Uterus (tissue), 4 donors: ENCODE results near the gene SRGAP1. TPM values are rescaled to one million over a fixed set of nuclear protein-coding genes. Genes with fewer than 3 reads are reported as not detected.

Experiments
- DNase-seq, 2 donors: peaks; one replicate each; pipeline ENCODE4 v3.0.0-alpha.2; 2019 to 2020
- H3K27ac ChIP-seq, 2 donors: fragments of 200-600 bp; sonication (generic); 1 replicate in 1 of 2; 2 replicates in 1 of 2; pipeline ENCODE4 v1.5.1; 2016 to 2018
- H3K27me3 ChIP-seq, 2 donors: fragments of 200-600 bp; sonication (generic); one replicate each; pipeline ENCODE4 v1.5.1; 2018 to 2019; ENCODE audit warnings: control low read depth in 1 of 2
- H3K36me3 ChIP-seq, 2 donors: fragments of 200-600 bp; sonication (generic); one replicate each; pipeline ENCODE4 v1.5.1; 2019; ENCODE audit warnings: control low read depth in 1 of 2
- H3K4me1 ChIP-seq, 2 donors: fragments of 200-600 bp; sonication (generic); one replicate each; pipeline ENCODE4 v1.5.1; 2018 to 2019; ENCODE audit warnings: control low read depth in 1 of 2
- H3K4me3 ChIP-seq, 2 donors: fragments of 200-600 bp; sonication (generic); 1 replicate in 1 of 2; 2 replicates in 1 of 2; pipeline ENCODE4 v1.5.1; 2018 to 2019; ENCODE audit warnings: mild to moderate bottlenecking in 1 of 2
- H3K9me3 ChIP-seq, 2 donors: fragments of 200-600 bp; sonication (generic); one replicate each; pipeline ENCODE4 v1.5.1; 2019; ENCODE audit warnings: control low read depth in 1 of 2
- CTCF ChIP-seq, 4 experiments: fragments of 200-600 bp in 2 of 4; fragments of 450-650 bp in 2 of 4; sonication (generic) in 2 of 4; IDR thresholded peaks; one replicate each; pipeline ENCODE4 v1.5.1; 2016 to 2019; ENCODE audit warnings: antibody characterized with exemption in 4 of 4, mild to moderate bottlenecking in 2 of 4, moderate library complexity in 1 of 4
- POLR2A ChIP-seq, 2 donors: fragments of 450-650 bp; IDR thresholded peaks; one replicate each; pipeline ENCODE4 v1.6.1; 2016; ENCODE audit warnings: antibody characterized with exemption in 2 of 2, mild to moderate bottlenecking in 1 of 2, moderate library complexity in 1 of 2
- intact Hi-C: fragments of 100-400 bp; cut with DNase I; formaldehyde crosslinking; loops from one replicate; pipeline ENCODE4 v1.15.1; 2023; ENCODE audit warnings: low total_unique reads
- total RNA-seq, 4 donors: library from RNA; depleted of rRNA in 3 of 4; stranded (reverse); fragments of >200 nt in 3 of 4; gene quantifications; one replicate each; pipeline versions ENCODE4 v1.1.0 to v1.2.4, GENCODE V29; 2014 to 2023
- donor health status: DM: yes; HTN: yes; CAD: no.

SRGAP1 gene
- total RNA-seq, 4 donors from 2014 or later = 10.0 to 23.0 (median 14.8) TPM

DNA sequence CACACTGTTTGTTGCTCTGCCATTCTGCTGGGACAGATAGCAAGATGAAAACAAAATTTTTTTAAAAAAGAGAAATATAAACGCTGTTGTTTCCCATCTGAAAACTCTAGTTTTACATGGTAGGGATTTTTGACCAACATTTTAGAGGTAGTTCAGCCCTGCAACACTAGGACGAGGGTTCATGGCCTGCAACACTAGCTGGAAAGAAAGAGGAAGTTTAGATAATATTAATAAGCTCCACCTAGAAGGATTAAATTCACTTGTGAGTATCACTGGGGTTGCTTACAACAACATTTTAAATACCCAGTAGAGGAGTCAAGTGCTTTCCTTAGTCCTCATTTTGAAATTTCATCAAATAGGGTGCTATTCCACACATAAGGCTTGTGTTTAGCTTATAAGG lies 68.2 kb downstream of the SRGAP1 start:
- Histone ChIP-seq H3K36me3 (no peaks in the 10 kb centered on the region), H3K4me1 (peaks cover 12 to 14% of the 10 kb centered on the region in 2 donors), H3K27me3 (no peaks in the 10 kb centered on the region), H3K4me3 (no peak overlapping the region), H3K9me3 (no peaks in the 10 kb centered on the region), H3K27ac (no peak overlapping the region)
- DNase-seq = no peak
- TF ChIP-seq CTCF (IDR thresholded peaks at IDR 0.05) (no peak), POLR2A (IDR thresholded peaks at IDR 0.05) (no peak)
- intact Hi-C loops = no loop called here

- intact Hi-C loops = no loop called here
- H3K9me3 ChIP-seq = no peaks in the 10 kb centered on the region
- no peak for DNase-seq
- peaks cover 15 to 18% of the 10 kb centered on the region in 2 donors for H3K4me1 ChIP-seq
- peak overlapping the region; percentile 76 to 78 for H3K27ac ChIP-seq
- H3K27me3 ChIP-seq = no peaks in the 10 kb centered on the region
- H3K4me3 ChIP-seq = no peak overlapping the region
- TF ChIP-seq POLR2A (IDR thresholded peaks at IDR 0.05) (no peak), CTCF (IDR thresholded peaks at IDR 0.05) (no peak)
- no peaks in the 10 kb centered on the region for H3K36me3 ChIP-seq
These were observed 69.4 kb downstream of the SRGAP1 start for GRCh38 chr12:63913929-63914328.

DNA sequence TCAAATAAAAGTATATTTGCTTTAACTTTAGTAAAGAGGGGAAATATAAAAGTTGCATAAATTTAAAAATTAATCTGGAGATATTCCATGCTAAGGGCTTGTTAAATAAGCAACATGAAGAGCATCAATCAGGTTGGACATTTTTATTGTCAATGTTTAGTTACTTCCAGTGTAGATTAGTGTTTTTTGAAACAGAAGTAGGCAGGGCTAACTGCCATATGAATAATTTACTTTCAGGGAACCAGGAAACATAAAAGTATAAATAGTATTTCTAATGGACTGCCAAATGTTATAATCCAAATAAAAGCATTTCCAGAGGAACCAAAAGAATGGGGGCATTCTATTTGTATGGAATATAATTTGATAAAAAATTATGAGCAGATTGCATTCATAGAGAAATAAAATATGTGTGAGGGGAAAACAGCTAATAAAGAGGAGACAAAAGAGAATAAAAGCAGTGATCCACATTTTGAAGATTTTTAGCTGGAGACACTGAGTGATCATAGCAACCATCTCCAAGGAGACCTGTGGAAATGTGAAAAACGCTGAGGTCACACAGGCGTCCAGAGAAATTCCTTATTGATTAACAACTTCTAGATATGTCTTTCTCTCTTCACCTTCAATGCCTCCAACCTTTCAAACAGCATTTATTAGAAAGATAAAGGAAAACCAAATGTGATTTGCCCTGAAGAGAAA lies 70.8 kb downstream of the SRGAP1 start:
- intact Hi-C loops = no loop called here
- H3K27ac ChIP-seq = peak overlapping the region; percentile 76 to 78

DNA sequence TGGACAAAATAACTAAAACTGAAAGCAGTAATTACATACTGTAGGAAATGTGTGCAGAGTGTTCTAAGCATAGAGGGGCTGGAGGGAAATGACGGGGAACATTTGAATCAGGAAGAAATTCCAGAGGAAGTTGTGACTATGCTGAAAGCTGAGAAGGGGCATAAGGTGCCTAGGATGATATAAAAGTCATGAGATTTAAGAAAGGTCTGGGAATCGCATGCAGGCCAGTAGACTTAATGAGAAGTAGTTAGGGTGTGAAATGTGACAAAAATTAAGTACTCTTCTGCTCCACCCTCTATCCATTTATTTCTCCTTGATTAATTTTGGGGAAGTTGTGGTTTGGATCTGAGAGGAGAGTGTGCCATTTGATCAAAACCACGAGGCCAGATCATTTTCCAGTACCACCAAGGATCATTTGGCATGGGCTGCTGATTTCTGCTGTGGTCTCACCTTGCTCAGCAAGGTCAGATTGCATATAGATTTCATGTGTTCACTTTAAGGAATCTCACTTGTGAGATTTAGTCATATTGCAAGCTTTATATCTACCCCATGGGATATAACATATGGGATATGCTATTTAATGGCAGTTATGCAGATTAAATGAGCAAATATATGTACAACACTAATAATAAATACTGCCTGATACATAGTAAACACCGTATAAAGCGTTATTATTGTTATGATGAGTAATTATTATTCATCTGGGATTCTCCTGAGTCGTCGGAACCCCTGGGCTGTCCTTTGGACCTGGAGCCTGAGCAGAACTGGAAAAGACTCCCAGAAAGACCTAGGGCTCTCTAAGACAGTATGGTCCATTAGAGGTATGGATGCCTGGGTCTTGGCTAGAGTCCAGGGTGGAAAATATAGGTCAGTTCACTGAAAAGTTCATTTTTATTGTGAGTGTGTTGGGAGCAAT lies 72.3 kb downstream of the SRGAP1 start:
- H3K27ac ChIP-seq = peak overlapping the region; percentile 76 to 78
- intact Hi-C loops = no loop called here
- TF ChIP-seq CTCF (IDR thresholded peaks at IDR 0.05) = no peak
- TF ChIP-seq POLR2A (IDR thresholded peaks at IDR 0.05) = no peak
- no peaks in the 10 kb centered on the region for H3K36me3 ChIP-seq
- peaks cover 18 to 23% of the 10 kb centered on the region in 2 donors for H3K4me1 ChIP-seq
- DNase-seq = no peak
- no peak overlapping the region for H3K4me3 ChIP-seq
- no peaks in the 10 kb centered on the region for H3K9me3 ChIP-seq
- H3K27me3 ChIP-seq = no peaks in the 10 kb centered on the region

More for the DNA sequence above, 70.8 kb downstream of the SRGAP1 start:
- DNase-seq = no peak
- no peak overlapping the region for H3K4me3 ChIP-seq
- no peaks in the 10 kb centered on the region for H3K27me3 ChIP-seq
- no peak for TF ChIP-seq CTCF (IDR thresholded peaks at IDR 0.05)
- TF ChIP-seq POLR2A (IDR thresholded peaks at IDR 0.05) = no peak
- H3K36me3 ChIP-seq = no peaks in the 10 kb centered on the region
- no peaks in the 10 kb centered on the region for H3K9me3 ChIP-seq
- peaks cover 18 to 23% of the 10 kb centered on the region in 2 donors for H3K4me1 ChIP-seq

- DNase-seq = no peak
- peaks cover 18 to 23% of the 10 kb centered on the region in 2 donors for H3K4me1 ChIP-seq
- intact Hi-C loops = no loop called here
- no peaks in the 10 kb centered on the region for H3K36me3 ChIP-seq
- peak overlapping the region; percentile 76 to 78 for H3K27ac ChIP-seq
- no peaks in the 10 kb centered on the region for H3K9me3 ChIP-seq
- no peak overlapping the region for H3K4me3 ChIP-seq
- TF ChIP-seq CTCF (IDR thresholded peaks at IDR 0.05) = no peak
- TF ChIP-seq POLR2A (IDR thresholded peaks at IDR 0.05) = no peak
- H3K27me3 ChIP-seq = no peaks in the 10 kb centered on the region
These were observed 73.0 kb downstream of the SRGAP1 start for GRCh38 chr12:63917477-63917862.
